GM12878 (cell line): Measurements from ENCODE around the gene SMC3. TPM values are rescaled to one million over a fixed set of nuclear protein-coding genes. Genes with fewer than 3 reads are reported as not detected.

ENCODE experiments used
- ATAC-seq: fragments of 200-7000 bp; cut with Tn5 transposase; 3 replicates; pipeline ENCODE4 v1.9.1; 2020; ENCODE audit warnings: mild to moderate bottlenecking, moderate library complexity
- BruUV-seq: library from RNA; stranded (reverse); fragments of 400-500 nt; replicated peaks from 2 replicates; lab custom pipeline; 2021; lab: Mats Ljungman, UMichigan
- CTCF ChIA-PET: fragments of 300-600 bp; sonication (Branson Sonifier 250); formaldehyde crosslinking; extraction: SDS; loops from one replicate; lab custom pipeline; 2021; ENCODE audit warnings: inconsistent platforms; lab: Yijun Ruan, JAX
- POLR2A ChIA-PET: fragments of 350-600 bp; formaldehyde crosslinking; extraction: SDS; loops from one replicate; lab custom pipeline; 2021; ENCODE audit warnings: inconsistent platforms; lab: Charles Lee
- RAD21 ChIA-PET: fragments of 300-600 bp; sonication (Branson Sonifier 250); formaldehyde crosslinking; loops from one replicate; lab custom pipeline; 2023; ENCODE audit warnings: antibody characterized with exemption; ENCODE audit not compliant: unreplicated experiment; lab: Charles Lee
- SMC1A ChIA-PET: fragments of 300-600 bp; sonication (Branson Sonifier 250); formaldehyde crosslinking; loops from one replicate; lab custom pipeline; 2023; ENCODE audit not compliant: unreplicated experiment, uncharacterized antibody; lab: Charles Lee
- DNase-seq: peaks from one replicate; pipeline ENCODE4 v3.0.0-alpha.2; 2011; ENCODE audit warnings: low read depth, low spot score
- FAIRE-seq: peaks from 3 replicates; lab custom pipeline; 2011; peaks lifted over from hg19 to GRCh38; lab: Jason Lieb, UNC
- H2AFZ ChIP-seq: 2 replicates; pipeline ENCODE4 v1.6.0; 2011; ENCODE audit warnings: low read depth, low read length, control low read depth; ENCODE audit not compliant: control insufficient read depth
- H3K27ac ChIP-seq: 2 replicates; pipeline ENCODE4 v1.5.1; 2011; ENCODE audit warnings: control low read depth; ENCODE audit not compliant: control insufficient read depth, insufficient read depth
- H3K27me3 ChIP-seq, 2 experiments: replicated peaks in 1 of 2; 2 replicates each; pipeline versions ENCODE4 v1.6.0 to v1.6.1; 2011; ENCODE audit warnings: low read length in 1 of 2; ENCODE audit not compliant: control insufficient read depth in 2 of 2, insufficient read depth in 2 of 2
- H3K36me3 ChIP-seq, 2 experiments: 2 replicates each; pipeline ENCODE4 v1.5.1; 2011; ENCODE audit warnings: low read length in 1 of 2; ENCODE audit not compliant: control insufficient read depth in 2 of 2, insufficient read depth in 2 of 2
- H3K4me1 ChIP-seq: 2 replicates; pipeline ENCODE4 v1.6.1; 2011; ENCODE audit warnings: mild to moderate bottlenecking, low read length, moderate library complexity, mixed read lengths; ENCODE audit not compliant: control insufficient read depth, insufficient read depth
- H3K4me2 ChIP-seq: 2 replicates; pipeline ENCODE4 v1.6.0; 2011; ENCODE audit warnings: control low read depth; ENCODE audit not compliant: control insufficient read depth, insufficient read depth
- H3K4me3 ChIP-seq: fragments of 200-600 bp; sonication (generic); 2 replicates; pipeline ENCODE4 v1.5.1; 2016
- H3K79me2 ChIP-seq: 2 replicates; pipeline ENCODE4 v1.6.0; 2011; ENCODE audit warnings: low read length; ENCODE audit not compliant: control insufficient read depth, insufficient read depth
- H3K9ac ChIP-seq: 2 replicates; pipeline ENCODE4 v1.8.0; 2011; ENCODE audit warnings: low read length, control low read depth, mixed read lengths; ENCODE audit not compliant: control insufficient read depth, insufficient read depth
- H3K9me3 ChIP-seq: replicated peaks from 3 replicates; pipeline ENCODE4 v1.5.1; 2011; ENCODE audit warnings: mild to moderate bottlenecking, low read length; ENCODE audit not compliant: control insufficient read depth, insufficient read depth
- H4K20me1 ChIP-seq: 2 replicates; pipeline ENCODE4 v1.6.0; 2011; ENCODE audit not compliant: control insufficient read depth, insufficient read depth
- CBFB ChIP-seq: IDR thresholded peaks from 2 replicates; pipeline ENCODE4 v1.6.1; 2016; ENCODE audit warnings: antibody characterized with exemption, low read depth
- CREM ChIP-seq: IDR thresholded peaks from 2 replicates; pipeline ENCODE4 v1.6.1; 2014; ENCODE audit warnings: antibody characterized with exemption, low read depth
- RAD21 ChIP-seq: IDR thresholded peaks from 2 replicates; pipeline ENCODE4 v1.6.1; 2011; ENCODE audit warnings: mild to moderate bottlenecking, low read depth, low read length, moderate library complexity; ENCODE audit not compliant: insufficient read depth
- SUZ12 ChIP-seq: fragments of 200-600 bp; sonication (generic); IDR thresholded peaks from one replicate; pipeline ENCODE4 v1.6.1; 2018; ENCODE audit warnings: antibody characterized with exemption, mild to moderate bottlenecking; ENCODE audit not compliant: unreplicated experiment
- TCF12 ChIP-seq: IDR thresholded peaks from 2 replicates; pipeline ENCODE4 v1.6.1; 2011; ENCODE audit warnings: low read depth, mild to moderate bottlenecking, low read length
- WGBS: methylation state at CpG from one replicate; pipeline ENCODE4 v1.1.6; 2016; ENCODE audit warnings: low lambda C conversion rate; ENCODE audit not compliant: insufficient replicate concordance, insufficient coverage; ENCODE audit errors: missing lambda C conversion rate; 5-methylcytosine and 5-hydroxymethylcytosine counted together
- in situ Hi-C: fragments of 300-500 bp; cut with MboI; formaldehyde crosslinking; loops from 9 replicates; pipeline ENCODE4 v1.14.3; 2018; ENCODE audit warnings: mixed read lengths
- intact Hi-C: fragments of 100-400 bp; cut with micrococcal nuclease; formaldehyde crosslinking; loops from one replicate; pipeline ENCODE4 v1.14.2; 2022; ENCODE audit not compliant: unreplicated experiment
- polyA plus RNA-seq, 11 experiments: library from polyadenylated mRNA; depleted of rRNA in 4 of 11; unstranded in 6 of 11; stranded (reverse) in 5 of 11; fragments of >200 nt; fragmentation: Nextera tagmentation in 4 of 11; fragmentation: Illumina TruSeq in 1 of 11; extraction: Ambion mirVana in 4 of 11; extraction: Trizol in 1 of 11; gene quantifications; 1 replicate in 1 of 11; 2 replicates in 10 of 11; pipeline versions ENCODE4 v1.2.1 to v1.2.3, GENCODE V29; 2011 to 2016; ENCODE audit warnings: inconsistent platforms in 2 of 11, missing spikeins in 2 of 11, low read depth in 1 of 11
- total RNA-seq, 4 experiments: library from RNA; depleted of rRNA in 3 of 4; stranded (reverse); fragments of >200 nt in 3 of 4; fragmentation: Illumina TruSeq in 1 of 4; extraction: Trizol in 1 of 4; gene quantifications; 2 replicates each; pipeline versions ENCODE4 v1.2.1 to v1.2.3, GENCODE V29; 2013 to 2021
- TF ChIP-seq, protein P1 (sequence below): fragments of 450-650 bp; IDR thresholded peaks from 2 replicates; pipeline ENCODE4 v1.6.1; 2016; ENCODE audit warnings: mild to moderate bottlenecking
- TF ChIP-seq, protein P2 (sequence below): fragments of 450-650 bp; IDR thresholded peaks from 2 replicates; pipeline ENCODE4 v1.6.1; 2017; ENCODE audit warnings: mild to moderate bottlenecking, moderate library complexity
- TF ChIP-seq, protein P3 (sequence below): fragments of 450-650 bp; IDR thresholded peaks from 2 replicates; pipeline ENCODE4 v1.6.1; 2016; ENCODE audit warnings: mild to moderate bottlenecking

The SMC3 gene
- total and polyA plus RNA-seq, 10 of the 15 experiments (the other 5 are each of a cell fraction or from before 2014, with no cell fraction given): 30.4 to 123 (median 48.3) TPM

DNA sequence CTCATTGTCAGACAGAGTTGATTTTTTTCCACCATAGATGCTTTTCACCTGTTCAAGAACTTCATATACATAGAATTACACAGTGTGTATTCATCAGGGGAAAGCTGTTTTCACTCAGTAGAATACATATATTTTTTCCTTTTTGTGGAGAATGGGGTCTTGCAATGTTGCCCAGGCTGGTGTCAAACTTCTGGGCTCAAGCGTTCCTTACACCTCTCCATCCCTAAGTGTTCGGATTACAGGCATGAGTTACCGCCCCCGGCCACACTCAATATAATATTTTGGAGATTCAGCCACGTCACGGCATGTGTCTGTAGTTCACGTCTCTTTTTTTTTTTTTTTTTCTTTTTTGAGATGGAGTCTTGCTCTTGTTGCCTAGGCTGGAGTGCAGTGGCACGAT lies 7.5 kb upstream of the SMC3 start:
- Histone ChIP-seq H4K20me1 (no peaks in the 10 kb centered on the region), H3K27ac (no peak overlapping the region), H3K9ac (no peak overlapping the region), H3K4me1 (no peaks in the 10 kb centered on the region), H2AFZ (no peak overlapping the region)
- POLR2A ChIA-PET: interaction anchor here (0.9 kb wide), 1 partner anchor 13 kb away, joined by 4 read pairs; no protein-coding TSS in a partner anchor
- SMC1A ChIA-PET: interaction anchor here (0.6 to 2.1 kb wide), 9 partner anchors 8 to 271 kb away, joined by 3 to 7 read pairs (median 4); no protein-coding TSS in a partner anchor
- FAIRE-seq: no peak
- intact Hi-C loops: no loop called here
- DNase-seq: no peak
- TF ChIP-seq, protein P1, sequence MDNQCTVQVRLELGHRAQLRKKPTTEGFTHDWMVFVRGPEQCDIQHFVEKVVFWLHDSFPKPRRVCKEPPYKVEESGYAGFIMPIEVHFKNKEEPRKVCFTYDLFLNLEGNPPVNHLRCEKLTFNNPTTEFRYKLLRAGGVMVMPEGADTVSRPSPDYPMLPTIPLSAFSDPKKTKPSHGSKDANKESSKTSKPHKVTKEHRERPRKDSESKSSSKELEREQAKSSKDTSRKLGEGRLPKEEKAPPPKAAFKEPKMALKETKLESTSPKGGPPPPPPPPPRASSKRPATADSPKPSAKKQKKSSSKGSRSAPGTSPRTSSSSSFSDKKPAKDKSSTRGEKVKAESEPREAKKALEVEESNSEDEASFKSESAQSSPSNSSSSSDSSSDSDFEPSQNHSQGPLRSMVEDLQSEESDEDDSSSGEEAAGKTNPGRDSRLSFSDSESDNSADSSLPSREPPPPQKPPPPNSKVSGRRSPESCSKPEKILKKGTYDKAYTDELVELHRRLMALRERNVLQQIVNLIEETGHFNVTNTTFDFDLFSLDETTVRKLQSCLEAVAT: no peak
- TF ChIP-seq CBFB: no peak
- no peak for TF ChIP-seq CREM
- no peak for TF ChIP-seq SUZ12
- no peak for TF ChIP-seq RAD21
- TF ChIP-seq, protein P2, sequence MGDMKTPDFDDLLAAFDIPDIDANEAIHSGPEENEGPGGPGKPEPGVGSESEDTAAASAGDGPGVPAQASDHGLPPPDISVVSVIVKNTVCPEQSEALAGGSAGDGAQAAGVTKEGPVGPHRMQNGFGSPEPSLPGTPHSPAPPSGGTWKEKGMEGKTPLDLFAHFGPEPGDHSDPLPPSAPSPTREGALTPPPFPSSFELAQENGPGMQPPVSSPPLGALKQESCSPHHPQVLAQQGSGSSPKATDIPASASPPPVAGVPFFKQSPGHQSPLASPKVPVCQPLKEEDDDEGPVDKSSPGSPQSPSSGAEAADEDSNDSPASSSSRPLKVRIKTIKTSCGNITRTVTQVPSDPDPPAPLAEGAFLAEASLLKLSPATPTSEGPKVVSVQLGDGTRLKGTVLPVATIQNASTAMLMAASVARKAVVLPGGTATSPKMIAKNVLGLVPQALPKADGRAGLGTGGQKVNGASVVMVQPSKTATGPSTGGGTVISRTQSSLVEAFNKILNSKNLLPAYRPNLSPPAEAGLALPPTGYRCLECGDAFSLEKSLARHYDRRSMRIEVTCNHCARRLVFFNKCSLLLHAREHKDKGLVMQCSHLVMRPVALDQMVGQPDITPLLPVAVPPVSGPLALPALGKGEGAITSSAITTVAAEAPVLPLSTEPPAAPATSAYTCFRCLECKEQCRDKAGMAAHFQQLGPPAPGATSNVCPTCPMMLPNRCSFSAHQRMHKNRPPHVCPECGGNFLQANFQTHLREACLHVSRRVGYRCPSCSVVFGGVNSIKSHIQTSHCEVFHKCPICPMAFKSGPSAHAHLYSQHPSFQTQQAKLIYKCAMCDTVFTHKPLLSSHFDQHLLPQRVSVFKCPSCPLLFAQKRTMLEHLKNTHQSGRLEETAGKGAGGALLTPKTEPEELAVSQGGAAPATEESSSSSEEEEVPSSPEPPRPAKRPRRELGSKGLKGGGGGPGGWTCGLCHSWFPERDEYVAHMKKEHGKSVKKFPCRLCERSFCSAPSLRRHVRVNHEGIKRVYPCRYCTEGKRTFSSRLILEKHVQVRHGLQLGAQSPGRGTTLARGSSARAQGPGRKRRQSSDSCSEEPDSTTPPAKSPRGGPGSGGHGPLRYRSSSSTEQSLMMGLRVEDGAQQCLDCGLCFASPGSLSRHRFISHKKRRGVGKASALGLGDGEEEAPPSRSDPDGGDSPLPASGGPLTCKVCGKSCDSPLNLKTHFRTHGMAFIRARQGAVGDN: no peak
- TF ChIP-seq, protein P3, sequence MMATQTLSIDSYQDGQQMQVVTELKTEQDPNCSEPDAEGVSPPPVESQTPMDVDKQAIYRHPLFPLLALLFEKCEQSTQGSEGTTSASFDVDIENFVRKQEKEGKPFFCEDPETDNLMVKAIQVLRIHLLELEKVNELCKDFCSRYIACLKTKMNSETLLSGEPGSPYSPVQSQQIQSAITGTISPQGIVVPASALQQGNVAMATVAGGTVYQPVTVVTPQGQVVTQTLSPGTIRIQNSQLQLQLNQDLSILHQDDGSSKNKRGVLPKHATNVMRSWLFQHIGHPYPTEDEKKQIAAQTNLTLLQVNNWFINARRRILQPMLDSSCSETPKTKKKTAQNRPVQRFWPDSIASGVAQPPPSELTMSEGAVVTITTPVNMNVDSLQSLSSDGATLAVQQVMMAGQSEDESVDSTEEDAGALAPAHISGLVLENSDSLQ: no peak
- no peak for TF ChIP-seq TCF12
- TF ChIP-seq, all 136 proteins: peak for 0
- ChIA-PET CTCF (interaction anchor here (0.8 to 3.8 kb wide), 12 partner anchors 10 to 255 kb away, joined by 3 to 17 read pairs (median 4); partner anchors contain the start of gene SMNDC1), RAD21 (interaction anchor here (0.7 to 1.3 kb wide), 3 partner anchors 9 to 1441 kb away, joined by 3 read pairs; no protein-coding TSS in a partner anchor)
- no peaks in the 10 kb centered on the region for H3K36me3 ChIP-seq
- no peak overlapping the region for H3K4me3 ChIP-seq
- H3K27me3 ChIP-seq: no peaks in the 10 kb centered on the region
- no peak overlapping the region for H3K4me2 ChIP-seq
- BruUV-seq: no TSS peak
- no peaks in the 10 kb centered on the region for H3K79me2 ChIP-seq
- H3K9me3 ChIP-seq: no peaks in the 10 kb centered on the region; the same call in 2 of the 3 replicates
- in situ Hi-C loops: no loop called here
- ATAC-seq: no peak
- 81% methylated on average over 7 of the region's 8 CpGs for WGBS
